Esophagus squamous epithelium (tissue), 5 donors: ENCODE data around the gene PAGR1. TPM values are rescaled to one million over a fixed set of nuclear protein-coding genes. Genes with fewer than 3 reads are reported as not detected.
A peak's percentile ranks its signal among the peaks of the same experiment; 100 is the strongest.

ENCODE experiments used
- DNase-seq: peaks from one replicate; lab custom pipeline; 2025; lab: John Stamatoyannopoulos, UW
- H3K27ac ChIP-seq, 4 donors: fragments of 200-600 bp; sonication (generic); one replicate each; pipeline ENCODE4 v1.5.1; 2016 to 2019; ENCODE audit warnings: mild to moderate bottlenecking in 1 of 4
- H3K27me3 ChIP-seq, 4 donors: fragments of 200-600 bp; sonication (generic); 1 replicate in 3 of 4; 2 replicates in 1 of 4; pipeline versions ENCODE4 v1.5.1 to v1.6.0; 2017 to 2021; ENCODE audit warnings: antibody characterized with exemption in 1 of 4
- H3K36me3 ChIP-seq, 3 donors: fragments of 200-600 bp; sonication (generic); one replicate each; pipeline ENCODE4 v1.5.1; 2016 to 2019
- H3K4me1 ChIP-seq, 3 donors: fragments of 200-600 bp; sonication (generic); one replicate each; pipeline ENCODE4 v1.5.1; 2017 to 2019
- H3K4me3 ChIP-seq, 4 donors: fragments of 200-600 bp; sonication (generic); 1 replicate in 3 of 4; 2 replicates in 1 of 4; pipeline ENCODE4 v1.5.1; 2016 to 2019; ENCODE audit warnings: mild to moderate bottlenecking in 2 of 4, moderate library complexity in 1 of 4
- H3K9me3 ChIP-seq, 3 donors: fragments of 200-600 bp; sonication (generic); one replicate each; pipeline ENCODE4 v1.5.1; 2016 to 2019
- CTCF ChIP-seq, 6 experiments: fragments of 450-650 bp in 4 of 6; fragments of 200-600 bp in 2 of 6; sonication (generic) in 2 of 6; IDR thresholded peaks; one replicate each; pipeline ENCODE4 v1.5.1; 2016 to 2019; ENCODE audit warnings: antibody characterized with exemption in 6 of 6, mild to moderate bottlenecking in 4 of 6, moderate library complexity in 4 of 6
- POLR2A ChIP-seq, 4 donors: fragments of 450-650 bp; IDR thresholded peaks; one replicate each; pipeline ENCODE4 v1.6.1; 2017; ENCODE audit warnings: antibody characterized with exemption in 4 of 4, mild to moderate bottlenecking in 4 of 4, moderate library complexity in 3 of 4
- WGBS, 2 donors: methylation state at CpG; one replicate each; pipeline ENCODE4 v1.1.5; 2018; 5-methylcytosine and 5-hydroxymethylcytosine counted together
- intact Hi-C: fragments of 100-400 bp; cut with DNase I; formaldehyde crosslinking; loops from one replicate; pipeline ENCODE4 v1.15.0; 2022
- total RNA-seq, 4 donors: library from RNA; depleted of rRNA; stranded (reverse); fragments of >200 nt; gene quantifications; one replicate each; pipeline ENCODE4 v1.1.0, GENCODE V29; 2016
- donor health status: DM: yes; HTN: yes; CAD: no.

Gene PAGR1
- total RNA-seq, 4 donors from 2014 or later, result 25.4 to 37.6 (median 32.8) TPM

- no peak overlapping the region for H3K4me3 ChIP-seq
- no peak for TF ChIP-seq POLR2A (IDR thresholded peaks at IDR 0.05)
- no peak for TF ChIP-seq CTCF (IDR thresholded peaks at IDR 0.05)
- no peak overlapping the region for H3K27ac ChIP-seq
- intact Hi-C loops, result no loop called here
- 91 to 98% methylated on average over 9 of the region's 9 CpGs for WGBS, 2 donors
- no peak for DNase-seq
- H3K27me3 ChIP-seq, result no peaks in the 10 kb centered on the region
- peaks cover 19 to 33% (median 22%) of the 10 kb centered on the region in 3 donors for H3K36me3 ChIP-seq
- no peaks in the 10 kb centered on the region for H3K9me3 ChIP-seq
- peaks cover 16 to 32% (median 20%) of the 10 kb centered on the region in 3 donors for H3K4me1 ChIP-seq
Measured at GRCh38 chr16:29860218-29860617, 44.3 kb downstream of the PAGR1 start.

- peak overlapping the region; percentile 63 to 98 (median 91) for H3K4me3 ChIP-seq
- H3K36me3 ChIP-seq, result peaks cover 19 to 33% (median 22%) of the 10 kb centered on the region in 3 donors
- intact Hi-C loops, result no loop called here
- H3K9me3 ChIP-seq, result no peaks in the 10 kb centered on the region
- 1 to 3% methylated on average over 18 to 19 of the region's 27 CpGs for WGBS, 2 donors
- no peak for TF ChIP-seq POLR2A (IDR thresholded peaks at IDR 0.05)
- no peak for TF ChIP-seq CTCF (IDR thresholded peaks at IDR 0.05)
- H3K4me1 ChIP-seq, result peaks cover 16 to 32% (median 20%) of the 10 kb centered on the region in 3 donors
- H3K27ac ChIP-seq, result peak overlapping the region; percentile 87 to 96 (median 93)
- no peaks in the 10 kb centered on the region for H3K27me3 ChIP-seq
- no peak for DNase-seq
Measured at GRCh38 chr16:29862383-29862883, 46.5 kb downstream of the PAGR1 start.

- intact Hi-C loops, result no loop called here
- TF ChIP-seq CTCF (IDR thresholded peaks at IDR 0.05) (peak in 5 of 6 experiments; percentile 35 to 58 (median 55)), POLR2A (IDR thresholded peaks at IDR 0.05) (peak in 1 of 4 donors; percentile 48)
- H3K9me3 ChIP-seq, result no peaks in the 10 kb centered on the region
- WGBS, 2 donors, result 0% methylated on average over 7 to 12 of the region's 57 CpGs
- H3K36me3 ChIP-seq, result peaks cover 19 to 33% (median 22%) of the 10 kb centered on the region in 3 donors
- peak within 1 kb of the TSS; percentile 63 to 98 (median 91) for H3K4me3 ChIP-seq
- H3K27ac ChIP-seq, result peak within 1 kb of the TSS; percentile 87 to 96 (median 93)
- peak; percentile 60 for DNase-seq
- peaks cover 16 to 32% (median 20%) of the 10 kb centered on the region in 3 donors for H3K4me1 ChIP-seq
- no peaks in the 10 kb centered on the region for H3K27me3 ChIP-seq
Measured at GRCh38 chr16:29862884-29863668, 47.1 kb downstream of the PAGR1 start, which contains the start of gene CDIPT. CDIPT (minus strand) TSS chr16:29863226; CDS start chr16:29862857, 369 bp downstream.

- intact Hi-C loops, result no loop called here
Measured at GRCh38 chr16:29863669-29863984, 47.7 kb downstream of the PAGR1 start.

More at GRCh38 chr16:29863669-29863984, 47.7 kb downstream of the PAGR1 start:
- H3K27ac ChIP-seq, result peak overlapping the region; percentile 87 to 96 (median 93)
- 48 to 75% methylated on average over 8 to 10 of the region's 16 CpGs for WGBS, 2 donors
- DNase-seq, result no peak
- H3K9me3 ChIP-seq, result no peaks in the 10 kb centered on the region
- TF ChIP-seq POLR2A (IDR thresholded peaks at IDR 0.05), result no peak
- TF ChIP-seq CTCF (IDR thresholded peaks at IDR 0.05), result no peak
- H3K27me3 ChIP-seq, result no peaks in the 10 kb centered on the region
- peak overlapping the region; percentile 63 to 98 (median 91) for H3K4me3 ChIP-seq
- peaks cover 18 to 27% (median 22%) of the 10 kb centered on the region in 3 donors for H3K36me3 ChIP-seq
- H3K4me1 ChIP-seq, result peaks cover 16 to 32% (median 20%) of the 10 kb centered on the region in 3 donors
